ENCODE measurements around the gene MECR. TPM values are rescaled to one million over a fixed set of nuclear protein-coding genes. Genes with fewer than 3 reads are reported as not detected.
"Not testable (repeated sequence)": the region's sequence is repeated elsewhere in the genome, so short reads cannot be mapped to it uniquely, and the experiment has no call there.

The MECR gene
- total and polyA plus RNA-seq, 2 experiments from 2014 or later, result 25.7 to 32.3 TPM

GRCh38 chr1:29152046-29152805, 78.5 kb downstream of the MECR start (continued):
- TF ChIP-seq ZNF462 (CRISPR knock-in tag; IDR thresholded peaks at IDR 0.05) (no peak), CREB1 (CRISPR knock-in tag; IDR thresholded peaks at IDR 0.05; ENCODE audit: low read depth) (no peak), NANOG (IDR thresholded peaks at IDR 0.05; ENCODE audit: borderline replicate concordance) (no peak)

- not testable (repeated sequence) for H3K9me3 Mint-ChIP-seq; H3K9me2 ChIP-seq (ENCODE audit: insufficient read depth); H3K27ac ChIP-seq (ENCODE audit: low read depth); H3K4me3 ChIP-seq; H3K27me3 Mint-ChIP-seq (ENCODE audit: insufficient read depth, low read depth, poor library complexity); H3K4me2 ChIP-seq; H3K4me3 Mint-ChIP-seq; H3K4me1 Mint-ChIP-seq; H3K27me3 ChIP-seq (ENCODE audit: insufficient read depth); DNase-seq (ENCODE audit: low spot score); ATAC-seq; H3K4me1 ChIP-seq (ENCODE audit: insufficient read depth); H2AFZ ChIP-seq; H3K27ac Mint-ChIP-seq; H3K79me2 ChIP-seq (replicated peaks; ENCODE audit: insufficient read depth)
- peaks cover 16% of the 10 kb centered on the region; the same call in 1 of the 2 replicates for H3F3A ChIP-seq (replicated peaks; ENCODE audit: low read depth)
- H3K36me3 ChIP-seq (ENCODE audit: insufficient read depth), result peaks cover 75% of the 10 kb centered on the region
- peaks cover 99% of the 10 kb centered on the region for H3K36me3 Mint-ChIP-seq (ENCODE audit: low read depth)
- H4K20me1 ChIP-seq (replicated peaks; ENCODE audit: insufficient read depth), result peaks cover 28% of the 10 kb centered on the region
These were observed 80.4 kb downstream of the MECR start for GRCh38 chr1:29150346-29150745.
